Mesodermal cell (in vitro differentiated cells): ENCODE measurements around the gene SRGN.
A peak's percentile ranks its signal among the peaks of the same experiment; 100 is the strongest.
"Not testable (repeated sequence)": the region's sequence is repeated elsewhere in the genome, so short reads cannot be mapped to it uniquely, and the experiment has no call there.

Experiments used
- H3K27ac ChIP-seq: 2 replicates; pipeline ENCODE4 v1.7.0; 2013; ENCODE audit warnings: mild to moderate bottlenecking, low read depth, low read length, moderate library complexity; ENCODE audit not compliant: severe bottlenecking
- H3K36me3 ChIP-seq: 2 replicates; pipeline ENCODE4 v1.7.1; 2013; ENCODE audit warnings: mild to moderate bottlenecking, low read length, moderate library complexity; ENCODE audit not compliant: control insufficient read depth, insufficient read depth
- H3K4me1 ChIP-seq: one replicate; pipeline ENCODE4 v1.7.1; 2013; ENCODE audit warnings: mild to moderate bottlenecking, low read length; ENCODE audit not compliant: insufficient read depth, control insufficient read depth, poor library complexity, severe bottlenecking
- H3K4me3 ChIP-seq: 2 replicates; pipeline ENCODE4 v1.7.0; 2013; ENCODE audit warnings: low read length, control low read depth, mild to moderate bottlenecking; ENCODE audit not compliant: insufficient read depth, poor library complexity, severe bottlenecking; ENCODE audit errors: extremely low read depth
- H3K9me3 ChIP-seq: 2 replicates; pipeline ENCODE4 v1.7.1; 2013; ENCODE audit warnings: mild to moderate bottlenecking, low read length, moderate library complexity; ENCODE audit not compliant: control insufficient read depth
- WGBS, 2 experiments: methylation state at CpG; one replicate each; pipeline ENCODE4 v1.1.5; 2013; ENCODE audit warnings: missing lambda C conversion rate in 2 of 2; ENCODE audit not compliant: insufficient coverage in 2 of 2; 5-methylcytosine and 5-hydroxymethylcytosine counted together

SRGN gene

DNA sequence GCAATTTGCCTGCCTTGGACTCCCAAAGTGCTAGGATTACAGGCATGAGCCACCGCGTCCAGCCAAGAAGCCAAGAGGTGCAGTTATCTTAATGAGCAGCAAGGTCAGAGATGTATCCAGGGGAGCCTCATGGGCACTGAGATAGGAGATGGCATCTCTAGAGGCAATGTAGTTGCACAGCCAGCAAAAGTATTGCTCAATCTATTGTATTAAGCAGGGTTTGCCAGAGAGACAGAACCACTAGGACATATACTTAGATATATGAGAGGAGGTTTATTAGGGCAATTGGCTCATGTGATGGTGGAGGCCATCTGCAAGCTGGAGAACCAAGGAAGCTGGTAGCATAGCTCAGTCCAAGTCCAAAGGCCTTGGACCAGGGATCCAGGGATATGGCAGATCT lies 19.8 kb downstream of the SRGN start:
- H3K36me3 ChIP-seq, result no peaks in the 10 kb centered on the region
- no peak overlapping the region for H3K4me3 ChIP-seq
- 76 to 91% methylated on average over 2 of the region's 2 CpGs for WGBS, 2 experiments
- H3K9me3 ChIP-seq, result no peaks in the 10 kb centered on the region
- no peaks in the 10 kb centered on the region for H3K4me1 ChIP-seq
- H3K27ac ChIP-seq, result no peak overlapping the region

DNA sequence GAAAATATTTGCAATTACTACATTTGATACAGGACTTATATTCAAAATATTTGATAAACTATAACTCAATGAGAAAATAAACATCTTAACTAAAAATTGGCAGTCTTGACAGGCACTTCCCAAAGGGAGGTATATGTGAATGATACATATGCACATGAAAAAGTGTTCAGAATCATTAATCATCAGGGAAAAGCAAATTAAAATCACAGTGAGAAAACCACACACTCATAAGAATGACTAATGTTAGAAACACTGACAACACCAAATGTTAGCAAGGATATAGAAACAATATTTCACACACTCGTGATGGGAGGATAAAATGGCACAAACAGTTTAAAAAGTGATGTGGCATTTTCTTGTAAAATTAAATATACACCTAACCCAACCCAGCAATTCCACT lies 32.0 kb downstream of the SRGN start:
- Histone ChIP-seq H3K9me3 (no peaks in the 10 kb centered on the region), H3K27ac (no peak overlapping the region), H3K4me1 (no peaks in the 10 kb centered on the region), H3K36me3 (no peaks in the 10 kb centered on the region), H3K4me3 (no peak overlapping the region)
- no CpG with 5 or more reads among the region's 1 CpG for WGBS, 2 experiments

DNA sequence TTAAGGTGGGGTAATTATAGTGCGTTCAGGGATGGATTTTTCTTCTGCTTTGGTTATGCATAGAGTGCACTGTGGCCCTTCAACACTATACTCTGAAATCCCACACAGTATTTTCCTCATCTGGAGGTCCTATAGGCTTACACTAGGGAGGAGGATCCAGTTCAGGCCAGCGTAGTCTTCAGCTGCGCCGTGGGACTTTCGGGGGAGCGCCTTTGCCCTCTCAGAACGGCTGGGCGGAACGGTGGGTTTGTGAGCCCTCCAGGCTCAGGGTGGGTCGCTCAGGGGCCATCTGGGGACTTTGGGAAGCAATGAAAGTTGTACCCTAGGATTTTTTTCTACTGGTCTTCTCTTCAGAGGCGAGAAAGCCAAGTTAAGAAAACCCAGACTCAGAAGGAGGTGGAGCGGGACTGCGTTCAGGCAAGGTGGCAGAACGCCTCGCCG lies 35.4 kb downstream of the SRGN start:
- H3K4me1 ChIP-seq, result no peaks in the 10 kb centered on the region

DNA sequence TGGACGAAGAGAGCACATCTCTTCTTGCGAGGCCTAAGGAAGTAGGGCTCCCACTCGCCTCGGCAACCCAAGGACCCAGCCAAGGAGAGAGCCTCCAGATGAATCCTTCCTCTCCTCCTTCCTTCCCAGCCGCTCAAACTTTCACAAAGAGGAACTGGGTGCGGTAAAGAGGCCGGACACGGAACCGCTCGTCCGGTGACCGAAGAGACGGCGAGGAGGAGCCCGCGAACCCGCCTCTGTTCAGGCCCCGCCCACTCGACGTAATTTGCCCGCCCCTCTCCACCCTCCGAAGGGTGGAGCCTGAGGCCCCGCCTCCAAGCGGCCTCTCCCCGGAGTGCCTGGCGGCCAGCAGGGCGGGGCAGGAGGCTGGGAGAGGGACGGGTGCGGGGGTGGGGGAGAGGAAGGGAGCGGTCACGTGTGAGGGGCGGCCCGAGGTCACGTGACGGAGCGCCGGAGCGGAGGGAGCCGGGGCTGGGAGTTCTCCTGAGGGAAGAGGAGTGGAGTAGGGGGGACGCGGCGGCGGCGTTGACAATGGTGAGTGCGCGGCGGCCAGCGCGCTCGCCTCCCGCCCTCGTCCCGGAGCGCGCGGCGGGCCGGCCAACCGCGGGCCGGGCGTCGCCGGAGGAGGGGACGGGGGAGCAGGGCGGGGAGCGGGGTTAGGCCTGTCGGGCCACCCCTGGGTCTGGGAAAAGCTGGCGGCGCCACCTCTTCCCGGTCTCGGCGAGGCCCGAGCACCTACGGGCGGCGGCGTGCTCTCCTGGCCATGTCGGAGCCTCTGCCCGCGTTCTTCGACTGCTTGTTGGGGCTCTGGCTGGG lies 36.1 kb downstream of the SRGN start, which contains the start of gene VPS26A:
Gene VPS26A (plus strand): TSS at position 432 of the 816 bp plus-strand sequence. CDS start 100 bp downstream, at position 532.
- H3K27ac ChIP-seq, result peak within 1 kb of the TSS; percentile 98
- H3K36me3 ChIP-seq, result no peaks in the 10 kb centered on the region
- no peaks in the 10 kb centered on the region for H3K4me1 ChIP-seq
- 1% methylated on average over 33 to 54 of the region's 82 CpGs for WGBS, 2 experiments
- H3K4me3 ChIP-seq, result peak within 1 kb of the TSS; percentile 90
- no peaks in the 10 kb centered on the region for H3K9me3 ChIP-seq

More for the DNA sequence above, 35.4 kb downstream of the SRGN start:
- H3K4me3 ChIP-seq, result peak overlapping the region; percentile 90
- WGBS, 2 experiments, result 1 to 2% methylated on average over 8 to 14 of the region's 16 CpGs
- no peaks in the 10 kb centered on the region for H3K9me3 ChIP-seq
- H3K27ac ChIP-seq, result peak overlapping the region; percentile 98
- no peaks in the 10 kb centered on the region for H3K36me3 ChIP-seq

DNA sequence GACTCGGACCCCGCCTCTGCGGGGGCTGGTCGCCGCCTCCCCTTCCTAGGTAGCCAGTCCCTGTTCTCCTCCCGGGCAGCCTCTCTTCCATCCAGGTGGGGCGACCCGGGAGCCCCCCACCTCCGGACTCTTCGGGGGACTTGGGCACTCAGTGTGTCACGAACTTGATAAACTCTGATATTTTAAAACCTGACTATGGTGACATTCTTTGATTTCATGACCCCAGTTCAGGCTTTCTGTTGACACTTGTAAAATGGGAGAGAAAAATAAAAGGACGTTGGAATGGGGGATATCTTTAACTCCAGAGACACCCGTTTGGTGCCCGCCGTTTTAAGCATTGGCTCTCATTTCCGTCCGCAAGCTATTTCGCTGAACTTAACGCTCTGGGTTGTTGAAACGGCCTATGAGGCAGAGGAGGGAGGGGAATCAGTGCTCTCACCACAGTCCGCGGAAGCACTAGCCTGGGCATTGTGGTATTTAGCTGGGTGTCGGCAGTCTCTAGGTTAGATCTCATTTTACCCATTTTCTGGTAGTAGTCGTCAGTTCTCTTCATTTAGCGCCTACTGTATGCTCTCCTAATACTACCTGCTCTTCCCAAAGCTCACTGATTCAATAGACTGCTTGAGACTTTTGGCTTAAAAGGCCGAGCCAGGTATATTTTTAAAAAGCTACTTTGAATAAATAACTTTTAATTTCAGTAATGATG lies 36.8 kb downstream of the SRGN start:
- H3K4me1 ChIP-seq, result no peaks in the 10 kb centered on the region
- peak overlapping the region; percentile 90 for H3K4me3 ChIP-seq
- WGBS, 2 experiments, result 0 to 1% methylated on average over 19 to 21 of the region's 26 CpGs
- peak overlapping the region; percentile 91 for H3K27ac ChIP-seq
- no peaks in the 10 kb centered on the region for H3K36me3 ChIP-seq
- H3K9me3 ChIP-seq, result no peaks in the 10 kb centered on the region

DNA sequence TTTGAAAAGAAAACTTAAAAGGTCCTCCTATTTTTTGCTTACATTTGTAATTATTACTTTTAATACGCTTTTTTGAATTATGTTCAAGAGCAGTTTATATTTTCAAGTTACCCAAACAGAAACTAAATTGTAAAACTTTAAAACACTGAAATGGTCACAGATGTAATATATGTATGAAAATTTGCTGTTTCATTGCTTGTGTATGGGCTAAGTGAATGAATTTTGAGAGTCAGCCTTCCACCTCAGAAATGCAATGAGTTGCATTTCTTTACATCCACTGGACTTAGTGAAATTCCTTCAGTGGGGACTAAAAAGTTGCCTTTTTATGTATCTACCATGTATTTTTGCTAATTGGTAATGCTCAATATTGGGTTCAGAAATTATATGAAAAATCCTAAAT lies 37.7 kb downstream of the SRGN start:
- H3K36me3 ChIP-seq, result no peaks in the 10 kb centered on the region
- WGBS, 2 experiments, result no CpG with 5 or more reads among the region's 1 CpG
- H3K4me3 ChIP-seq, result peak overlapping the region; percentile 90
- no peaks in the 10 kb centered on the region for H3K9me3 ChIP-seq
- H3K4me1 ChIP-seq, result no peaks in the 10 kb centered on the region
- H3K27ac ChIP-seq, result no peak overlapping the region

DNA sequence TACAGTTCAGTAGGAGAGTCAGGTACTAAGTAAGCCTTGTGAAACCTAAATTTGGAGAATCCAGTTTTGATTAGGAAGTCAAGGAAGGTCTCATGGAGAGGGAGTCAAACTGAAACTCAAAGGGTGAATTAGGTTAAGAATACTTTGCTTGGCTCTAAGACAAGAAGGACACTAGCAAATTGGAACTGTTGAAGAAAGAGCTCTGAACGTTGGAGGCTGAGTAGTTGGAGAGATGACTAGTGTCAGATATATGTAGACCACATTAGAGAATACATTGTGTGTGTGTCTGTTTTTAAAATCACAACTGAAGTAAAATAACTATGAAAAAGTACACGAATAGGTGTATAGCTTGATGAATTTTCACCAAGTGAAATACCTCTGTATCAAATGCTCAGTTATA lies 42.3 kb downstream of the SRGN start:
- WGBS, 2 experiments, result 75 to 83% methylated on average over 1 of the region's 2 CpGs
- no peaks in the 10 kb centered on the region for H3K9me3 ChIP-seq
- H3K27ac ChIP-seq, result peak overlapping the region; percentile 16
- peaks cover 25% of the 10 kb centered on the region for H3K36me3 ChIP-seq
- H3K4me3 ChIP-seq, result no peak overlapping the region
- H3K4me1 ChIP-seq, result no peaks in the 10 kb centered on the region

DNA sequence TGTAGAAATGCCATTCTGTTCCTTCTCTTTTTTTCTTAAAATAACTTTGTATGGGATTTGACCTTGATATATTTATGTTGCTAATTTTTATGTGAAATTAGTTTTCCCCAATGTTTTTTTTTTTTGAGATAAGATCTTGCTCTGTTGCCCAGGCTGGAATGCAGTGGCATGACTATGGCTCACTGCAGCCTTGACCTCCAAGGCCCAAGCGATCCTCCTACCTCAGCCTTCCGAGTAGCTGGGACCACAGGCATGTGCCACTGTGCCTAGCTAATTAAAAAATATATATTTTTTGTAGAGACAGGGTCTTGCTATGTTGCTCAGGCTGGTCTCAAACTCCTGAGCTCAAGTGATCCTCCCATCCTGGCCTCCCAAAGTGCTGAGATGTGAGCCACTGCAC lies 52.1 kb downstream of the SRGN start:
- peaks cover 31% of the 10 kb centered on the region for H3K36me3 ChIP-seq
- no peak overlapping the region for H3K27ac ChIP-seq
- WGBS, 2 experiments, result 80% methylated on average over 1 of the region's 2 CpGs; no CpG with 5 or more reads in 1 of the 2 experiments
- no peaks in the 10 kb centered on the region for H3K9me3 ChIP-seq
- no peaks in the 10 kb centered on the region for H3K4me1 ChIP-seq
- no peak overlapping the region for H3K4me3 ChIP-seq

DNA sequence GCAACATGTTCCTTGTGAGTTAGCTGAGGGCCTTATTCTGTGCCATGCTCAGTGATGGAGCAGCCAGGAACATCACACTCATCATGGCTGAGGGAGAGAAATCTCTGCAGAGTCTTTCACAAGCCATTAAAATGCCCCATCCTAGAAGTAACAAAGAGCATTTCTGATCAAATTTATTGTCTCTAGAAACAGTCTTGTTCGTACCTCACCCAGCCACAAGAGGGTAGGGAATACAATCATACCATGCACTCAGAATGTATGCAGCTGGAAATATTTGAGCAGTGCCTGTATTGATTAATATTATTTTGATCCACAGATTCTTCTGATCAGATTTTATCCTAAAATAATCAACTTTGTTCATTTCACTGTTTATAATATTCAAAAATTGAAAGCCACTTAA lies 53.4 kb downstream of the SRGN start:
- no CpG with 5 or more reads among the region's 1 CpG for WGBS, 2 experiments
- no peak overlapping the region for H3K27ac ChIP-seq
- no peaks in the 10 kb centered on the region for H3K4me1 ChIP-seq
- H3K36me3 ChIP-seq, result peaks cover 19% of the 10 kb centered on the region
- H3K4me3 ChIP-seq, result no peak overlapping the region
- H3K9me3 ChIP-seq, result no peaks in the 10 kb centered on the region

DNA sequence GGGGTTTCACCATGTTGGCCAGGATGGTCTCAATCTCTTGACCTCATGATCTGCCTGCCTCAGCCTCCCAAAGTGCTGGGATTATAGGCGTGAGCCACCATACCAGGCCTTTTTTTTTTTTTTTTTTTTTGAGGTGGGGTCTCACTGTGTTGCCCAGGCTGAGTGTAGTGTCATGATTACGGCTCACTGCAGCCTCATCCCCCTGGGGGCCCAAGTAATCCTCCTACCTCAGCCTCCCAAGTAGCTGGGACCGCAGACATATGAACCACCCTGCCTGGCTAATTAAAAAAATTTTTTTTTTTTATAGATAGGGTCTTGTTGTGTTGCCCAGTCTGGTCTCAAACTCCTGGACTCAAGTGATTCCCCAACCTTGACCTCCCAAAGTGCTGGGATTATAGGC lies 54.2 kb downstream of the SRGN start:
- H3K27ac ChIP-seq, H3K4me1 ChIP-seq, H3K4me3 ChIP-seq, H3K9me3 ChIP-seq: not testable (repeated sequence)
- peaks cover 15% of the 10 kb centered on the region for H3K36me3 ChIP-seq
- no CpG with 5 or more reads among the region's 3 CpGs for WGBS, 2 experiments

DNA sequence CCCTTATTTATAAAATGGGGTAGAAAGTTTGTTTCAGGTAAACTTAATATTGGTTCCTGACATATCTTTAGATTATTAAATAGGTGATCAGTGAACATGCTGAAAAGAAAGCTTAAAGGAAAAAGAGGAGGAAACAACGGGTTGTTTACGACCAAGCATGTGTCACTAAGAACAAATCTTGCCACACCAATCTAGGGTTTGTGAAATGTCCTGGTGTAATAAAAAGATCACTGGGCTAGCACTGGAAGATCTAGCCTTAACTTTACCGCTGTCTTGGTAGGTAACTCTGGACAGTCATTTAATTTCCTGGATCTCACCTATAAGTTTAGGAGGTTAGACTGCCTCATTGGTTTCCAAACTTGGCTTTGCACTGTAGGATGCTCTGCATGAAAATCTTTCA lies 55.1 kb downstream of the SRGN start:
- 67% methylated on average over 3 of the region's 3 CpGs for WGBS, 2 experiments

More for the DNA sequence above, 55.1 kb downstream of the SRGN start:
- H3K36me3 ChIP-seq, result peaks cover 11% of the 10 kb centered on the region
- H3K4me3 ChIP-seq, result no peak overlapping the region
- H3K4me1 ChIP-seq, result no peaks in the 10 kb centered on the region
- H3K9me3 ChIP-seq, result no peaks in the 10 kb centered on the region
- H3K27ac ChIP-seq, result no peak overlapping the region
